NCI-H1092 (cell line): ENCODE measurements around the gene RASSF6.
"Not testable (repeated sequence)": the region's sequence is repeated elsewhere in the genome, so short reads cannot be mapped to it uniquely, and the experiment has no call there.

Source experiments
- DNase-seq: peaks from one replicate; lab custom pipeline; 2025; lab: John Stamatoyannopoulos, UW

Gene RASSF6

DNA sequence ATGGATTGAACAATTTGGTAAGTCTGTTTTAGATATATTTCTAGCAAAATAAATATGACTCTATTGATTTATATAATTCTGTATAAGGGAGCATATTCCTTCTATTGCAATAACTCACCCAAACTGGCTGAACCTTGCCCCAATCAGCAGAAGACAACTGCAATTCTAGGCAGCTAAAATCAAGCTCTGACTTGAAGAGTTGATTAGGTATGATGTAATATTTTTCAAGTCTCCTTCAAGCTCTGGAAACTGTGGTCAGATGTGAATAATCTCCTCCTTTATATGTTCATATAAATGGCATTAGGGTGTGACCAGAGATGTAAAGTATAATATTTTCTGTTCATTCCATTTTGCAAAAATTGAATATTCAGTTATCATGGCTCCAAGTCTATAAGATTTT lies 8.2 kb downstream of the RASSF6 start:
- no peak for DNase-seq

DNA sequence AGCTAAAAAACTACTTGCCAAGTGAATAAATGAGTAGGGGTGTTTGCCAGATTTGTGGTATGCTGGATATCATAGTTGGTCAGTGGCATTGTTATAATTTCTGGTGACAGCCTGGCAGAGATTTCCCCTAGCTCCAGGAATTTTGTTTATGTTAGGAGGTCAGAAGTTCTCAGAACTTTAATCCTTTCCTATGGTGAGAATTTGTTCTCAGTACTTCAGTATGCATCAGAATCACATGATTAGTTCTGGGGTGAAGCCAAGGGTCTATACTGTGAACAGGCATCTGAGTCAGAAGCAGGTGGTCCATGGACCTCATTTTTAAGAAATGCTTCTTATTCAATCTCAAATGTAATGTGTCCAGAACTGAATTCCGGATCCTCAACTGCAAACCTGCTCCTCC lies 10.5 kb downstream of the RASSF6 start:
- no peak for DNase-seq

DNA sequence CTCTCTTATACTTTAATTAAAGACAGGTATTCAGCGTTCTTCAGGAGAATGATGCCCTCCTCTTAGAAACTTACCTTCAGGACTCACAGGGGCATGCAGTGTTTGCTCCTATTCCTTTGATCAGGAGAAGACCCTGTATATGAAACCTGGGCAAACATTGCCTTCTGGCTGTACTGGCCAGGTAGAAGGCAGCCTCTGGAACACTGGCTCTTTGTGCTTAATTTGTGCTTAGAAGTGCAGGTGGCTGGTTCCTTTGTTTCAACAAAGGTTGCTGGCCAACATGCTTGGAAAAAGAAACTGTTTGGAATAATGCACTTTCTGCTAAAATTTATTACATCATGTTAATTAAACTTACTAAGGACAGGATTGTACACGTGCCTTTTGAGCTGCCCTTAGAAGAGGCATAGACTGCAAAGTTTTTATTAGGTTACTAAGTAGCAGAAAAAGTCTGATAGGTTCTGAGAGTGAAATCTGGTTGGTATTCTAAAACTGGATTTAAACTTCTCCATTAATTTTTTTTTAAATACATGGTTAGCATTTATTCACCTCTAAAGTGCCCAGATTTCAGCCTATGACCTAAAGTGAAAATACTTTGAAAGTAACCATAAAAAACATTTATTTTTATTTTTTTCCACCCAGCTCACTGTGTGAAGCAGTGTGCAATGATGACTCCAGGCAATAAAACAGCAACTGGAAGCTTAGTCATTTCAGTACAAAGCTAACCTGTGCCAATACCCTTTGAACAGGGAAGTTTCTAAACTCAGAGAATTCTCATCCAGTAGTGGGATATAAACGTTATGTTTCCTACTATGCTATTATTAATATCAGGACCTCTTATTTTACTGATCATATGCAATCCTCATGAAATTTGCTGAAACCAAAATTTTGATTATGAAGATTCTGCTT lies 11.3 kb downstream of the RASSF6 start:
- DNase-seq = peak; percentile 34

GRCh38 chr4:73607375-73608033 lies 12.7 kb downstream of the RASSF6 start:
- DNase-seq = no peak

- DNase-seq = peak; percentile 60
Measured at GRCh38 chr4:73606465-73606974, 13.7 kb downstream of the RASSF6 start.

GRCh38 chr4:73603854-73604584 lies 16.2 kb downstream of the RASSF6 start:
- DNase-seq = no peak

DNA sequence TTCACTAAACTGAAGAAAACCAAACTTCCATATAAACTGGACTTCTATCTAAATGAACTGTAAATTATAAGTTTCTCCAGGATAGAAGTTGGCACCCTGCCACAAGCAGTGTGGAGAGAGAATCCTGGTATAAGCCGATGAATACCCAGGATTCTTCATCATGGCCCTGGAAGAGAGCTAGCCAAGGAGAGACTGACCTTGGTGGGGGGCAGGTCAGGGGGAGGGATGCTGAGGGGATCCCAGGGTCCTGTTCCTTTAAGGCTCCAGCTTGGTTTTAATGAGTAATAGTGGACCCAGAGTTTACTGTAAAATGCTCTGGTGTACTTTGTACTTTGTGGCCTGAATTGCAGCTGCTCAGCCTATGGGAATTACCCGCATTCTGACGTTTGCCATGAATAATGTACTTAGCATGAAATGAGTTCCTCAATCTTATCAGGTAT lies 16.9 kb downstream of the RASSF6 start:
- no peak for DNase-seq

DNA sequence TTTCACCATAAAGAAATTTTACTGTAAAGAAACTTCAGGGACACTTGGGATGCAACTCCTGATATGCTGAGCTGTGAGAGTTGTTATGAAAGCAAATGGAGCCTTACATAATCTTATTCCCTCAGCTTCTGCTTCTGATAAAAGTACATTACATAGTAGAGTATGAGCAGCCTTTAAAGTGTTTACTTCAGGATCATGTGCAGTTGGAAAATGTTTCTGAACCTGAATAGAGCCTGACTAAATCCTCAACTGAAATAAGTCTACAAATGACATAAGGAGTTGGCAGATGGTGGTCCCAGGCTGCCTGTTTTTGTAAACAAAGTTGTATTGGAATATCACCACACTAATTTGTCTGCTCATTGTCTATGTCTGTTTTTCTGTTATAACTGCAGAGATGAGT lies 19.3 kb downstream of the RASSF6 start:
- no peak for DNase-seq

DNA sequence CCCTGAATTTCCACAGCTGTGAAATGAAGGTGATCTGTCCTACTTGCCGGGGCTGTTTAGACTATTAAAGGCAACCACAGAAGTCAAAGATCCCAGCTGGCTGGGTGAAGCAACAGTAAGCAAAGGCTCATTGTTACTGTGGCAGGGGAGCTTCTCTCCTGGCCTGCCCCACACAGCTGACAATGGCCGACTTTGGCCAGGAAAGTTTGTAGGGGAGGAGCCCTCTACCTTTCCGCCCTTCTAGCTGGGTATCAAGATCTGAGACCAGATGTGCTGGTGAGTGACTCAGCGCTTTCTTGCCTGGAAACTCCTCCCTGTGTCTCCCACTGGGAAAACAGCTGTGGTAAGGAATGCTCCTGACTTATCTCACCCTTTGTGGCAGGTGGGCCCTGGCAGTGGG lies 21.1 kb downstream of the RASSF6 start:
- DNase-seq = no peak

- DNase-seq = no peak
Measured at GRCh38 chr4:73597594-73597993, 22.6 kb downstream of the RASSF6 start.

DNA sequence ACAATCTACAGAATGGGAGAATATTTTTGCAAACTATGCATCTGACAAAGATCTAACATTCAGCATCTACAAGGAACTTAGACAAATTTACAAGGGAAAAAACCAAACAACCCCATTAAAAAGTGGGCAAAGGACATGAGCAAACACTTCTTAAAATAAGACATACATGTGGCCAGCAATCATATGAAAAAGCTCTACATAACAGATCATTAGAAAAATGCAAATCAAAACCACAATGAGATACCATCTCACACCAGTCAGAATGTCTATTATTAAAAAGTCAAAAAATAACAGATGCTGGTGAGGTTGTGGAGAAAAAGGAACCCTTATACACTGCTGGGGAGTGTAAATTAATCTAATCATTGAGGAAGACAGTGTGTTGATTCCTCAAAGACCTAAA lies 23.1 kb downstream of the RASSF6 start:
- not testable (repeated sequence) for DNase-seq

- DNase-seq = no peak
Measured at GRCh38 chr4:73596001-73596400, 24.2 kb downstream of the RASSF6 start.

DNA sequence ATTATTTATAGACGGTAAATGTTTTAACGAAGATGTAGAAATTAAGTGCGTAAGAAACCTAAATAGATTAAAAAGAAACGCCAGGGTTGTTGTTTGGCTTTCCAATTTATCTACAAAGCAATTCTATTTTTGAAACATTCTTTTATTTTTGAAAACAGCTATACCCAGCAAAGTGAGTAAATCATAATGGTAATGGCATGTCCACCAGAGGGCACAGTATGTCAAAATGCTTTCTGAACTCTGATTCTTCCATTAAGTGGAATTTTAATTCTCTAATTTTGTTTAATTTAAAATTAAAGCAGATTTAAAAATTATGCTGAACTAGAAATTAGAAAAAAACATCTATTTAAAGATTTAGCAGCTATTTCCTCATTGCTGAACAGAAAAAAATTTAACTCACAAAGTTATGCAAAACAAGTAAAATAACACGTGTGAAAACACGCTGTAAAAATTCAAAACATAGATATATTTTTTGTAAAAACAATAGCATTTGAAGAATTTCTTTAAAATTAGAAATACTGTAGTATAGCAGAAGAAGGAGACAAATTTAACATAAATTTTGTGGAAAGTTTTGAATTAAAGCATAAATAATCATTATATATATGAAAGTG lies 26.5 kb downstream of the RASSF6 start:
- DNase-seq = peak; percentile 9

DNA sequence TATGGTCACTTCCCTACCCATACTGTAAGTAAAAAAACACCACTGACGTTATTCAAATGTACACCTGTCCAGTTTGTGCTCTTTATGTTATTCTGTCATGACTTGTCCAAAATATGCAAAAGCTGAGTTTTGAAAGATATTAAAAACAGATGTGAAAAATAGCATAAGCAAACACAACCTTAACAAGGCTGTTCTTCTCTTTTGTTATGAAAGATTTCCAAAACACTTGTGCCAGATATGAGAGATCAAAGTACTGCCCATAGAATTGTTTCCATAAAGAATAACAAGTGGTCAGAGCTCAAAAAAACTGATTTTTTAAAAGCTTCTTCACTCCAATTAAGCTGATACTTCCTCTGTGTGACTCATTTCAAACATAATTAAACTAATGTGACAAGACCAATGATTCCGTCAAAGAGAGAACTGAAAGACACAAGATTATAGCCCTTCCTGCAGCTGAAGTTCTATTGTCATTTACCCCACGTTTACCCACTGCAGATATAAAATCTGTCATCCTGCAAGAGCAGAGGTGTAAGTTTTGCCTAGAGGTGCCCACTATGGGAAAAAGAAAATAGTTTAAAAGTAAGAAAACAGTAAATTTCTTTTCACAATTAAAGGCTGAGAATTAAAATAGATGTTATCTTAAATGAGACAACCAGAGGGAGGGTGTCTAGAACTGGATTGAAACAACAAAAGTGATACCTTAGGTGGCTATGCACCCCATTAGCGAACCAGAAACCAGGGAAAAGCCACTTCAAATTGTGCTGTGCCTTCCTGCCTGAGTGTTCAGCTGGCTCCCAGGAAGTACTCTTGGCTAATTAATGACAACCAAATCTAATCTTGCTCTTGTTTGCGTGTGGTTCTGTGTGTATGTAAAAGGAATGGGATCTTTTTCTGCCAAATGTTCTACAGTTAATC lies 30.1 kb downstream of the RASSF6 start:
- DNase-seq = peak; percentile 84

GRCh38 chr4:73589261-73589847 lies 30.9 kb downstream of the RASSF6 start:
- DNase-seq = no peak

DNA sequence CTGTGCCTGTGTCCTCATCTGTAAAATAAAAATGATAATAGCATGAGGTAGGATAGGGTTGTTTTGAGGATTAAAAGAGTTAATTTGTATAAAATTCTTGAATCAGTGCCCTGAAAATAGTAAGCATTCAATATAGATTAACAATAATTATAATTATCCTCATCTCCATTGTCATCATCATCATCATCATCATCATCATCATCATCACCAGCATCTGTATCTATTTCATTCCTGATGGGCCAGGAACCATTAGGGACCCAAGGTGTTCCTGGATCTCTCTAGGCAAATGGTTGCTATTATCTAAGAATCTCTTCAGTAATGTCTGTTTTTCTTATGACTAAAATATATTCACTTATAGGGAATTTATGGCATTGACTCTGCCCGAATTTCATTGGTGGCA lies 31.6 kb downstream of the RASSF6 start:
- no peak for DNase-seq

DNA sequence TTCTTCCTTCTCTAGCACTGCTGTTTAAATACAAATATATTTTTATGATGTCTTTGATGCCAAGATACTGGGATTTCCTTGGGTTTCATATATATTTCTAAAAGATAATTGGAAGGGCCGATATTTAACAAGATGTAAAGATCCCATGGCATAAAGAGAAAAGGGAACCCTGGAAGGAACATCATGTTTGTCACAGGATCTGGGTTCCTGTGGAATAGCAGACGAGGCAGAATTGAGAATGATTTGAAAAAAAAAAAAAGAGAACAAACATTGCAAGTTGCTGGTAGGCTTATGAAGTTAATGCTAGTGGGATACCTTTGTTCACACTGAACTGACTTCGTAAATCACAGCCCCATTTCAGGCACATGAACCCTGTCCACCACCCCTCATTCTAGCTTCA lies 33.6 kb downstream of the RASSF6 start:
- no peak for DNase-seq

- DNase-seq = no peak
Measured at GRCh38 chr4:73586040-73586439, 34.2 kb downstream of the RASSF6 start.

- no peak for DNase-seq
Measured at GRCh38 chr4:73585345-73585744, 34.9 kb downstream of the RASSF6 start.

DNA sequence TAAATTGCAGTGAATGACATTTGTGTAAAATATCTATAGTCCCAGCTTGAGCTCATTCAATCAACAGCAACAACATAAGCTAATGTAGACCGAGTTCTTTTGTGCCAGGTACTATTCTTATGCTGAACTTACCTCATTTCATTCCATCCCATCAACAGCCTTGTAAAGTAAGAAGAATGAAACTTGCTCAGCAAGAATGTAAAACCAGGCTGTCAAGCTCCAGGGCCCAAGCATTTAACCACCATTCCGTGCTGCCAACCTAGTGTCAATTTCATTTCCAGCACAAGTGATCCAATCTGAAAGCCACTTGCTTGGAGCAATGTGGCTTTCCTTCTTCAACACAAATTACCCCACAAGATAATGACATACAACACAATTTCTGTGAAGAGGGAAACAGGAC lies 36.6 kb downstream of the RASSF6 start:
- no peak for DNase-seq

GRCh38 chr4:73577371-73577770 lies 42.9 kb downstream of the RASSF6 start:
- no peak for DNase-seq
